ENCODE measurements around the gene ZNF444.

The ZNF444 gene

DNA sequence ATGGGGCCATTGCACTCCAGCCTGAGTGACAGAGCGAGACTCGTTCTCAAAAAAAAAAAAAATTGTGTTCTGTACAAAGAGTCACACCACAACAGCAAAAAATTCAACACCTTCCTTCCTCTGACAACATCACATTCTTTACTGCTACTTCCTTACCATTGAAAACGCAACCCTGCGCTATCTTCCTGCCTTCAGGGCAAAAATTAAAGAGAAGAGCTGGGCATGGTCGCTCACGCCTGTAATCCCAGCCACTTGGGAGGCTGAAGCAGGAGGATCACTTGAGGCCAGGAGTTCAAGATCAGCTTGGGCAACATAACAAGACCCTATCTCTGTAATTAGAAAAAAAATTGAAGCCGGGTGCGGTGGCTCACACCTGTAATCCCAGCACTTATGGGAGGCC, 9.4 kb upstream of the ZNF444 start:
- Histone ChIP-seq H3K9ac (ENCODE audit: low read length) (no peak overlapping the region), H3K36me3 (ENCODE audit: control insufficient read depth, insufficient read depth, low read length) (no peaks in the 10 kb centered on the region), H3K4me2 (ENCODE audit: low read length) (no peak overlapping the region), H3K56ac (ENCODE audit: low read length) (no peak overlapping the region), H4K8ac (ENCODE audit: low read depth, low read length) (no peak overlapping the region), H3K4me1 (ENCODE audit: control insufficient read depth, low read depth, low read length) (no peaks in the 10 kb centered on the region), H3K27ac (ENCODE audit: low read depth, low read length) (no peak overlapping the region), H3K79me1 (ENCODE audit: low read length) (no peaks in the 10 kb centered on the region), H3K4me3 (ENCODE audit: low read length) (no peak overlapping the region), H3K27me3 (ENCODE audit: insufficient read depth, low read length, poor library complexity) (no peaks in the 10 kb centered on the region), H3K79me2 (ENCODE audit: control insufficient read depth, insufficient read depth, low read length) (no peaks in the 10 kb centered on the region), H3K4ac (ENCODE audit: low read depth, low read length) (no peak overlapping the region), H2BK5ac (ENCODE audit: low read length) (no peak overlapping the region), H4K5ac (ENCODE audit: low read length) (no peak overlapping the region), H2AK5ac (ENCODE audit: low read length) (no peak overlapping the region), H3K18ac (ENCODE audit: low read length) (no peak overlapping the region), H3K23ac (ENCODE audit: low read length) (no peak overlapping the region), H2BK120ac (ENCODE audit: low read depth, low read length) (no peak overlapping the region), H2BK15ac (replicated peaks; ENCODE audit: low read depth) (no peak overlapping the region)
- no CpG with 5 or more reads among the region's 8 CpGs for WGBS (ENCODE audit: extremely low coverage, insufficient coverage, low lambda C conversion rate)
- no peak for DNase-seq

DNA sequence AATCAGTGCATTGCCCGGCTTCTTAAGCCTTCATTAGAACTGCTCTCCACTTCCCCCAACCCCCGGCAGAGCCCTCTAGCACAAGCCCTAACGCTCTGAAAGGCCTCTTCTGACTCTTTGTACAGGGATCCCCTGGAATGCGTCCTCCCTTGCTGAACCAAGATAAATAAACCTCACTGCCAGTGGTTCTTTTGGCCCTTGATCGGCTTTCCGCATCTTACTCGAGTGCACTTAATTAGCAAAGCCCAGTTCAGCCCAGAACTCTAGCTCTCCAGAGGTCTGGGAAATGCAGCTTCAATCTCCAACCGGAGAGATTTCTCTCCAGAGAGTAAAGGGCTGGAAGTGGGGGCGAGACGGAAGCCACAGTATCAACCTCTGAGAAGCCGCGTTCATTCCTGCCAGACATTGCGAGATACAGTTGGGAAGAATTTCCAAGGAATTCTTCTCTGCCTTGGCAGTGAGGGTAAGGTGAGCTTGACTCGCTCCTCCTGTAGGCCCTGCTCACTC, 8.7 kb upstream of the ZNF444 start:
- DNase-seq = no peak
- no peak overlapping the region for H4K8ac ChIP-seq (ENCODE audit: low read depth, low read length)
- no peak overlapping the region for H3K4me2 ChIP-seq (ENCODE audit: low read length)
- no peak overlapping the region for H3K18ac ChIP-seq (ENCODE audit: low read length)
- no peak overlapping the region for H2BK15ac ChIP-seq (replicated peaks; ENCODE audit: low read depth)
- no peak overlapping the region for H3K23ac ChIP-seq (ENCODE audit: low read length)
- WGBS (ENCODE audit: extremely low coverage, insufficient coverage, low lambda C conversion rate) = no CpG with 5 or more reads among the region's 14 CpGs
- no peak overlapping the region for H3K27ac ChIP-seq (ENCODE audit: low read depth, low read length)
- no peak overlapping the region for H4K5ac ChIP-seq (ENCODE audit: low read length)
- H2BK5ac ChIP-seq (ENCODE audit: low read length) = no peak overlapping the region
- no peaks in the 10 kb centered on the region for H3K4me1 ChIP-seq (ENCODE audit: control insufficient read depth, low read depth, low read length)
- H3K9ac ChIP-seq (ENCODE audit: low read length) = no peak overlapping the region
- no peaks in the 10 kb centered on the region for H3K79me2 ChIP-seq (ENCODE audit: control insufficient read depth, insufficient read depth, low read length)
- no peaks in the 10 kb centered on the region for H3K36me3 ChIP-seq (ENCODE audit: control insufficient read depth, insufficient read depth, low read length)
- no peaks in the 10 kb centered on the region for H3K79me1 ChIP-seq (ENCODE audit: low read length)
- no peaks in the 10 kb centered on the region for H3K27me3 ChIP-seq (ENCODE audit: insufficient read depth, low read length, poor library complexity)
- H3K56ac ChIP-seq (ENCODE audit: low read length) = no peak overlapping the region
- H2AK5ac ChIP-seq (ENCODE audit: low read length) = no peak overlapping the region
- H2BK120ac ChIP-seq (ENCODE audit: low read depth, low read length) = no peak overlapping the region
- no peak overlapping the region for H3K4ac ChIP-seq (ENCODE audit: low read depth, low read length)
- H3K4me3 ChIP-seq (ENCODE audit: low read length) = no peak overlapping the region

DNA sequence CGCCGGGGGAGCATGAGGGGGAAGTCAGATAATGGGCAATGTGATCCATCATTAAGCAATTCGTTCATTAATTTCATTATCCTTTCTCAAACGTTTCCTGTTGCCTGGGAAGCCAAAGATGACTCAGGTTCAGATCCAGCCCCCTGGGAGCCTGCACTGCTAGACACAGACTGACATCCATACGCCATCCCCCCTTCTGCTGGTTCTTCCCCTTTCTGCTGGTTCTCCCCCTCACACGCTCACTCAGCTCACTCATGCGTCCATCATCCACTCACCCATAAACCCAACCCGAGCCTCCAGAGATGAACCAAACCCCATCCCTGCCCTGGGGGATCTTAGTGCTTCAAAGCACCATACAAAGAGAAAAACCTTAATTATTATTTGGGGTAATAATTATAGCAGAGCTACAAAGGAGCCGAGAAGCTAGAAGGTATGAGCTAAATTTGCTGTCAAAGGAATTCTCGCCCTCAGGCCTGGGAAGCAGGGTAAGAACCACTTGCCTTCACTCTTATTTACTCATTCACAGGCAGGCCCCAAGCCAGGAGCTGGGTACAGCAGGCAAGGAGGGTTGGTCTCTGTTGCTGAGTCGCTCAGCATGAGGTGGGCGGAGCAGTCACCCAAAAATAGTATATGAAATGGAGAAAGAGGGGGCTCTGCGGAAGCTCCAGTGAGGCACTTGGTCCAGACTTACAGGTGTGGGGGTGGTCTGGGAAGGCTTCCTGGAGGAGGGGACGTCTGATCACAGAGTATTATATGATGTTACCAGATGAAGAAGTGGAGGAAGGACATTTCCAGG, 7.0 kb upstream of the ZNF444 start:
- DNase-seq = peak; percentile 57
- H3K27me3 ChIP-seq (ENCODE audit: insufficient read depth, low read length, poor library complexity) = no peaks in the 10 kb centered on the region

DNA sequence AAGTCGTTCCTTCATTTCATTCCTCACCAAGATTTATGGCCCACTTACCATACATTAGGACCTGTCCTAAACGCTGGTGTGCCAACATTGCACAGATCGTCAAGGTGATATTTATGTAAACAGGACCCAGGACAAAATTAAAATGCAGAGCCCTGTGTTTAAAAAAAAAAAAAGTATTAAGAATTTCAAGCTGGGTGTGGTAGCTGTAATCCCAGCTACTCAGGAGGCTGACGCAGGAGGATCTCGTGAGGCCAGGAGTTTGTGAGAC, 6.5 kb upstream of the ZNF444 start:
- Histone ChIP-seq H2BK120ac (ENCODE audit: low read depth, low read length) (no peak overlapping the region), H3K4ac (ENCODE audit: low read depth, low read length) (no peak overlapping the region), H4K8ac (ENCODE audit: low read depth, low read length) (no peak overlapping the region), H3K9ac (ENCODE audit: low read length) (no peak overlapping the region), H3K4me3 (ENCODE audit: low read length) (no peak overlapping the region), H3K36me3 (ENCODE audit: control insufficient read depth, insufficient read depth, low read length) (no peaks in the 10 kb centered on the region), H3K27me3 (ENCODE audit: insufficient read depth, low read length, poor library complexity) (no peaks in the 10 kb centered on the region), H3K79me1 (ENCODE audit: low read length) (no peaks in the 10 kb centered on the region), H3K18ac (ENCODE audit: low read length) (no peak overlapping the region), H2BK5ac (ENCODE audit: low read length) (no peak overlapping the region), H3K56ac (ENCODE audit: low read length) (no peak overlapping the region), H3K27ac (ENCODE audit: low read depth, low read length) (no peak overlapping the region), H3K79me2 (ENCODE audit: control insufficient read depth, insufficient read depth, low read length) (no peaks in the 10 kb centered on the region), H3K23ac (ENCODE audit: low read length) (no peak overlapping the region), H4K5ac (ENCODE audit: low read length) (no peak overlapping the region), H2BK15ac (replicated peaks; ENCODE audit: low read depth) (no peak overlapping the region), H2AK5ac (ENCODE audit: low read length) (no peak overlapping the region), H3K4me2 (ENCODE audit: low read length) (no peak overlapping the region), H3K4me1 (ENCODE audit: control insufficient read depth, low read depth, low read length) (no peaks in the 10 kb centered on the region)
- no CpG with 5 or more reads among the region's 5 CpGs for WGBS (ENCODE audit: extremely low coverage, insufficient coverage, low lambda C conversion rate)
- no peak for DNase-seq

More for the DNA sequence above, 7.0 kb upstream of the ZNF444 start:
- H2BK5ac ChIP-seq (ENCODE audit: low read length) = no peak overlapping the region
- H3K56ac ChIP-seq (ENCODE audit: low read length) = peak overlapping the region; percentile 25
- no peak overlapping the region for H3K27ac ChIP-seq (ENCODE audit: low read depth, low read length)
- no peak overlapping the region for H3K4me2 ChIP-seq (ENCODE audit: low read length)
- H3K23ac ChIP-seq (ENCODE audit: low read length) = no peak overlapping the region
- no peak overlapping the region for H3K9ac ChIP-seq (ENCODE audit: low read length)
- no peak overlapping the region for H4K5ac ChIP-seq (ENCODE audit: low read length)
- H2AK5ac ChIP-seq (ENCODE audit: low read length) = no peak overlapping the region
- H2BK120ac ChIP-seq (ENCODE audit: low read depth, low read length) = no peak overlapping the region
- H3K4me1 ChIP-seq (ENCODE audit: control insufficient read depth, low read depth, low read length) = no peaks in the 10 kb centered on the region
- H3K79me2 ChIP-seq (ENCODE audit: control insufficient read depth, insufficient read depth, low read length) = no peaks in the 10 kb centered on the region
- WGBS (ENCODE audit: extremely low coverage, insufficient coverage, low lambda C conversion rate) = no CpG with 5 or more reads among the region's 14 CpGs
- H3K4me3 ChIP-seq (ENCODE audit: low read length) = no peak overlapping the region
- H3K79me1 ChIP-seq (ENCODE audit: low read length) = no peaks in the 10 kb centered on the region
- H3K4ac ChIP-seq (ENCODE audit: low read depth, low read length) = no peak overlapping the region
- no peak overlapping the region for H4K8ac ChIP-seq (ENCODE audit: low read depth, low read length)
- no peak overlapping the region for H3K18ac ChIP-seq (ENCODE audit: low read length)
- no peaks in the 10 kb centered on the region for H3K36me3 ChIP-seq (ENCODE audit: control insufficient read depth, insufficient read depth, low read length)
- H2BK15ac ChIP-seq (replicated peaks; ENCODE audit: low read depth) = no peak overlapping the region

DNA sequence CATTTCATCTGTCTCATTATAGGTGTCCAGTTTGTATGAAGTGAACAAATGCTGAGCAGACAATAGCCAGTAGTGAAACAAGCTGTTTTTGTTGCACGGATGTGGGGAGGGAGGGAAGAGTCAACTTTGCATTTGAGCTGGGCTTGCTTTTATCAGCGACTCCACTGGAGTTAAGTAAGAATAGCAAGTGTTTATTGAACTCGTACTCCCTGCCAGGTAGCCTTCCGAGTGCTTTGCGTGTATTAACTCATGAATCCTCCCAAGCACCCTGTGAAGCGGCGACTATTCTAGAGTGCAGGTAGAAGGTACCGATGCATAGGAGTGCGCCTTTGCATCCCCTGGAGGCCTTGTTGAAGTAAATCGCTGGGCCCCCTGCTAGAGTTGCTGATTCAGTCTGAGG, 4.7 kb upstream of the ZNF444 start:
- Histone ChIP-seq H3K27ac (ENCODE audit: low read depth, low read length) (peak overlapping the region; percentile 18), H3K18ac (ENCODE audit: low read length) (no peak overlapping the region), H3K4me3 (ENCODE audit: low read length) (no peak overlapping the region), H3K27me3 (ENCODE audit: insufficient read depth, low read length, poor library complexity) (no peaks in the 10 kb centered on the region), H3K23ac (ENCODE audit: low read length) (no peak overlapping the region), H3K9ac (ENCODE audit: low read length) (peak overlapping the region; percentile 6), H3K4me1 (ENCODE audit: control insufficient read depth, low read depth, low read length) (no peaks in the 10 kb centered on the region), H2BK15ac (replicated peaks; ENCODE audit: low read depth) (no peak overlapping the region), H3K4ac (ENCODE audit: low read depth, low read length) (no peak overlapping the region), H4K8ac (ENCODE audit: low read depth, low read length) (peak overlapping the region; percentile 69), H3K4me2 (ENCODE audit: low read length) (no peak overlapping the region), H4K5ac (ENCODE audit: low read length) (no peak overlapping the region), H3K79me1 (ENCODE audit: low read length) (no peaks in the 10 kb centered on the region), H2BK5ac (ENCODE audit: low read length) (no peak overlapping the region), H3K56ac (ENCODE audit: low read length) (peak overlapping the region; percentile 6), H3K79me2 (ENCODE audit: control insufficient read depth, insufficient read depth, low read length) (no peaks in the 10 kb centered on the region), H2AK5ac (ENCODE audit: low read length) (no peak overlapping the region), H3K36me3 (ENCODE audit: control insufficient read depth, insufficient read depth, low read length) (no peaks in the 10 kb centered on the region), H2BK120ac (ENCODE audit: low read depth, low read length) (peak overlapping the region; percentile 29)
- no CpG with 5 or more reads among the region's 10 CpGs for WGBS (ENCODE audit: extremely low coverage, insufficient coverage, low lambda C conversion rate)
- peak; percentile 70 for DNase-seq

DNA sequence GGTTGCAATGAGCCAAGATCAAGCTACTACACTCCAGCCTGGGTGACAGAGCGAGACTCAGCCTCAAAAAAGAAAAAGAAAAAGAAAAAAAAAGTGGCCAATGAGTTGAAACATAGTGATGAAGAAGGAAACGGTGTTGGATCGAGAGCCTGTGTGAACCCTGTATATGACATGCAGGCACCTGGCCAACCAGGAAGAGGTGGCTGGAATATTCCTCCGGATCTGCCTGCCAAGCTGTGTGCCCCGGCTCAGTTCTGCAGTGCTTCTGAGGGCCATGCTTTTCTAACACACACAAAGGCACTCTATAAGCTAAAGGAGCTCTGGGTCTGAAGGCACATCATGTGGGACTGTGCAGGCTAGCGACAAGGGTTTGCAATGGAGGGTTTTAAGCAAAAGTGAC, 3.7 kb upstream of the ZNF444 start:
- Histone ChIP-seq H3K4ac (ENCODE audit: low read depth, low read length) (no peak overlapping the region), H3K27ac (ENCODE audit: low read depth, low read length) (no peak overlapping the region), H2BK120ac (ENCODE audit: low read depth, low read length) (no peak overlapping the region), H2BK5ac (ENCODE audit: low read length) (no peak overlapping the region), H3K79me2 (ENCODE audit: control insufficient read depth, insufficient read depth, low read length) (peaks cover 4% of the 10 kb centered on the region), H3K4me3 (ENCODE audit: low read length) (no peak overlapping the region), H3K79me1 (ENCODE audit: low read length) (peaks cover 4% of the 10 kb centered on the region), H4K5ac (ENCODE audit: low read length) (no peak overlapping the region), H3K56ac (ENCODE audit: low read length) (no peak overlapping the region), H4K8ac (ENCODE audit: low read depth, low read length) (no peak overlapping the region), H3K4me1 (ENCODE audit: control insufficient read depth, low read depth, low read length) (no peaks in the 10 kb centered on the region), H3K23ac (ENCODE audit: low read length) (no peak overlapping the region), H3K9ac (ENCODE audit: low read length) (no peak overlapping the region), H3K18ac (ENCODE audit: low read length) (no peak overlapping the region), H2BK15ac (replicated peaks; ENCODE audit: low read depth) (no peak overlapping the region), H3K27me3 (ENCODE audit: insufficient read depth, low read length, poor library complexity) (no peaks in the 10 kb centered on the region), H3K4me2 (ENCODE audit: low read length) (no peak overlapping the region), H2AK5ac (ENCODE audit: low read length) (no peak overlapping the region), H3K36me3 (ENCODE audit: control insufficient read depth, insufficient read depth, low read length) (no peaks in the 10 kb centered on the region)
- no CpG with 5 or more reads among the region's 6 CpGs for WGBS (ENCODE audit: extremely low coverage, insufficient coverage, low lambda C conversion rate)
- DNase-seq = no peak
